22Rv1 (cell line): ENCODE results near the gene ZNF609.

Experiments
- ZFX ChIP-seq: fragments of 450-650 bp; IDR thresholded peaks from 2 replicates; pipeline ENCODE4 v1.6.1; 2017; ENCODE audit warnings: antibody characterized with exemption, borderline replicate concordance
- TF ChIP-seq, protein P1 (sequence below): fragments of 450-650 bp; IDR thresholded peaks from 2 replicates; pipeline ENCODE4 v1.5.1; 2017; ENCODE audit warnings: mild to moderate bottlenecking

DNA sequence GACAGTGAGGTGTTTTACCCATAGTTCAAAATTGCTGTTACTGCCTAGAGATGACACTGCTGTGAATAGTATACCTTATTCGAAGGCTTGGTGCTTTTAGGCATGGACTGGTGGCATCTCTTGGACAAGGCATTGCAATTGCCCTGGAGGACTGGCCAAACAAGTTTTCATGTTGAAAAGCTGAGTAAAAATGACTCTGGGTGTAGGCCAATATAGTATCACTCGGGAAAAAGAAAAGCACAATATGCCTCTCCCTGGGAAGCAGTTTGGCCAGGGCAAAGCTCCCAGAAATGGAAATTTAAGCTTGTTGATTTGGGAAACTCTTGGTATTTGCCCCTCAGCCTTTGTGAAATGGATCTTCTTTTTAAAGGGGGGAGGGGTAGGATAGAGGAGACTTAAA lies 54.8 kb downstream of the ZNF609 start:
- TF ChIP-seq, protein P1, sequence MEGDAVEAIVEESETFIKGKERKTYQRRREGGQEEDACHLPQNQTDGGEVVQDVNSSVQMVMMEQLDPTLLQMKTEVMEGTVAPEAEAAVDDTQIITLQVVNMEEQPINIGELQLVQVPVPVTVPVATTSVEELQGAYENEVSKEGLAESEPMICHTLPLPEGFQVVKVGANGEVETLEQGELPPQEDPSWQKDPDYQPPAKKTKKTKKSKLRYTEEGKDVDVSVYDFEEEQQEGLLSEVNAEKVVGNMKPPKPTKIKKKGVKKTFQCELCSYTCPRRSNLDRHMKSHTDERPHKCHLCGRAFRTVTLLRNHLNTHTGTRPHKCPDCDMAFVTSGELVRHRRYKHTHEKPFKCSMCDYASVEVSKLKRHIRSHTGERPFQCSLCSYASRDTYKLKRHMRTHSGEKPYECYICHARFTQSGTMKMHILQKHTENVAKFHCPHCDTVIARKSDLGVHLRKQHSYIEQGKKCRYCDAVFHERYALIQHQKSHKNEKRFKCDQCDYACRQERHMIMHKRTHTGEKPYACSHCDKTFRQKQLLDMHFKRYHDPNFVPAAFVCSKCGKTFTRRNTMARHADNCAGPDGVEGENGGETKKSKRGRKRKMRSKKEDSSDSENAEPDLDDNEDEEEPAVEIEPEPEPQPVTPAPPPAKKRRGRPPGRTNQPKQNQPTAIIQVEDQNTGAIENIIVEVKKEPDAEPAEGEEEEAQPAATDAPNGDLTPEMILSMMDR, result no peak
- no peak for TF ChIP-seq ZFX
